Neural cell (in vitro differentiated cells): Measurements from ENCODE around the gene ADCY6.

Experiments used
- EP300 ChIP-seq: fragments of 450-650 bp; conservative IDR thresholded peaks from 2 replicates; pipeline ENCODE4 v1.6.1; 2014; ENCODE audit warnings: antibody characterized with exemption, mild to moderate bottlenecking, moderate library complexity; ENCODE audit not compliant: poor library complexity, severe bottlenecking
- EZH2 ChIP-seq: fragments of 200-600, 300-800 bp; shearing (Covaris generic), sonication (generic); IDR thresholded peaks from 2 replicates; pipeline ENCODE4 v1.6.1; 2014; ENCODE audit warnings: antibody characterized with exemption, low read length, borderline replicate concordance, mild to moderate bottlenecking; ENCODE audit not compliant: insufficient read depth, poor library complexity, severe bottlenecking
- POLR2AphosphoS5 ChIP-seq: IDR thresholded peaks from 2 replicates; pipeline ENCODE4 v1.6.1; 2012
- RAD21 ChIP-seq: fragments of 450-650 bp; conservative IDR thresholded peaks from 2 replicates; pipeline ENCODE4 v1.6.1; 2014; ENCODE audit warnings: antibody characterized with exemption, mild to moderate bottlenecking, moderate library complexity
- SMC3 ChIP-seq: fragments of 450-650 bp; conservative IDR thresholded peaks from 2 replicates; pipeline ENCODE4 v1.6.1; 2014; ENCODE audit warnings: antibody characterized with exemption, mild to moderate bottlenecking, moderate library complexity; ENCODE audit not compliant: poor library complexity
- TAF1 ChIP-seq: IDR thresholded peaks from 2 replicates; pipeline ENCODE4 v1.6.1; 2012; ENCODE audit warnings: low read depth
- TF ChIP-seq, protein P1 (sequence below): fragments of 450-650 bp; IDR thresholded peaks from 2 replicates; pipeline ENCODE4 v1.5.1; 2014; ENCODE audit warnings: antibody characterized with exemption, mild to moderate bottlenecking, moderate library complexity; ENCODE audit not compliant: poor library complexity, severe bottlenecking
- TF ChIP-seq, protein P2 (sequence below): IDR thresholded peaks from 2 replicates; pipeline ENCODE4 v1.6.1; 2012; ENCODE audit warnings: borderline replicate concordance

DNA sequence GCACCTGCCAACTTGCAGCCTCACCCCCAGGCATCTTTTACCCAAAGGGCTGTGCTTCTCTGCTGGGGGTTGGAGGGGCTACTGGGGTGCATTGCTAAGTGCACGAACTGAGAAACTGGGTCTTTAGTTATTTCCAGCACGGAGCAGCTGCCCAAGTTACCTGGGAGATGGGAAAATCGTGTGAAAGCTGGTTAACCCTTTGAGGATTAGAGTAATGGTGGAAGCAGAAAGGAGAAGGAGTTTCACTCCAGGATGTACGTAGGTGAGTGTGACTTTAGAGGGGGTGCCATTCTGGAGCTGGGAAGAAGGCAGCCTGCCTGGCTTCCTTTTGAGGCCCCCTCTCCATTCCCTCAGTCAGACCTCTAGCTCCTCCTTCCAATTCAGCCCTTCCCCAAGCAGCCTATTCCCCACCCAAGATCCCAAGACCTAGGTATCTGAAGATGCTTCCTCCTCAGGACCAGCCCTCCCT lies 1.0 kb upstream of the ADCY6 start:
- TF ChIP-seq, protein P1, sequence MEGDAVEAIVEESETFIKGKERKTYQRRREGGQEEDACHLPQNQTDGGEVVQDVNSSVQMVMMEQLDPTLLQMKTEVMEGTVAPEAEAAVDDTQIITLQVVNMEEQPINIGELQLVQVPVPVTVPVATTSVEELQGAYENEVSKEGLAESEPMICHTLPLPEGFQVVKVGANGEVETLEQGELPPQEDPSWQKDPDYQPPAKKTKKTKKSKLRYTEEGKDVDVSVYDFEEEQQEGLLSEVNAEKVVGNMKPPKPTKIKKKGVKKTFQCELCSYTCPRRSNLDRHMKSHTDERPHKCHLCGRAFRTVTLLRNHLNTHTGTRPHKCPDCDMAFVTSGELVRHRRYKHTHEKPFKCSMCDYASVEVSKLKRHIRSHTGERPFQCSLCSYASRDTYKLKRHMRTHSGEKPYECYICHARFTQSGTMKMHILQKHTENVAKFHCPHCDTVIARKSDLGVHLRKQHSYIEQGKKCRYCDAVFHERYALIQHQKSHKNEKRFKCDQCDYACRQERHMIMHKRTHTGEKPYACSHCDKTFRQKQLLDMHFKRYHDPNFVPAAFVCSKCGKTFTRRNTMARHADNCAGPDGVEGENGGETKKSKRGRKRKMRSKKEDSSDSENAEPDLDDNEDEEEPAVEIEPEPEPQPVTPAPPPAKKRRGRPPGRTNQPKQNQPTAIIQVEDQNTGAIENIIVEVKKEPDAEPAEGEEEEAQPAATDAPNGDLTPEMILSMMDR, result no peak
- TF ChIP-seq SMC3 (no peak), EZH2 (no peak), RAD21 (no peak), EP300 (no peak), POLR2AphosphoS5 (no peak), TAF1 (no peak)
- TF ChIP-seq, protein P2, sequence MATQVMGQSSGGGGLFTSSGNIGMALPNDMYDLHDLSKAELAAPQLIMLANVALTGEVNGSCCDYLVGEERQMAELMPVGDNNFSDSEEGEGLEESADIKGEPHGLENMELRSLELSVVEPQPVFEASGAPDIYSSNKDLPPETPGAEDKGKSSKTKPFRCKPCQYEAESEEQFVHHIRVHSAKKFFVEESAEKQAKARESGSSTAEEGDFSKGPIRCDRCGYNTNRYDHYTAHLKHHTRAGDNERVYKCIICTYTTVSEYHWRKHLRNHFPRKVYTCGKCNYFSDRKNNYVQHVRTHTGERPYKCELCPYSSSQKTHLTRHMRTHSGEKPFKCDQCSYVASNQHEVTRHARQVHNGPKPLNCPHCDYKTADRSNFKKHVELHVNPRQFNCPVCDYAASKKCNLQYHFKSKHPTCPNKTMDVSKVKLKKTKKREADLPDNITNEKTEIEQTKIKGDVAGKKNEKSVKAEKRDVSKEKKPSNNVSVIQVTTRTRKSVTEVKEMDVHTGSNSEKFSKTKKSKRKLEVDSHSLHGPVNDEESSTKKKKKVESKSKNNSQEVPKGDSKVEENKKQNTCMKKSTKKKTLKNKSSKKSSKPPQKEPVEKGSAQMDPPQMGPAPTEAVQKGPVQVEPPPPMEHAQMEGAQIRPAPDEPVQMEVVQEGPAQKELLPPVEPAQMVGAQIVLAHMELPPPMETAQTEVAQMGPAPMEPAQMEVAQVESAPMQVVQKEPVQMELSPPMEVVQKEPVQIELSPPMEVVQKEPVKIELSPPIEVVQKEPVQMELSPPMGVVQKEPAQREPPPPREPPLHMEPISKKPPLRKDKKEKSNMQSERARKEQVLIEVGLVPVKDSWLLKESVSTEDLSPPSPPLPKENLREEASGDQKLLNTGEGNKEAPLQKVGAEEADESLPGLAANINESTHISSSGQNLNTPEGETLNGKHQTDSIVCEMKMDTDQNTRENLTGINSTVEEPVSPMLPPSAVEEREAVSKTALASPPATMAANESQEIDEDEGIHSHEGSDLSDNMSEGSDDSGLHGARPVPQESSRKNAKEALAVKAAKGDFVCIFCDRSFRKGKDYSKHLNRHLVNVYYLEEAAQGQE, result no peak
